IMR-90 (cell line): ENCODE results near the gene CAPS.

ENCODE experiments used
- BHLHE40 ChIP-seq: fragments of 150-350 bp; IDR thresholded peaks from 2 replicates; pipeline ENCODE4 v1.6.1; 2016; ENCODE audit warnings: mild to moderate bottlenecking, low read depth, low read length
- CEBPB ChIP-seq: IDR thresholded peaks from 2 replicates; pipeline ENCODE4 v1.6.1; 2012; ENCODE audit warnings: low read depth, low read length, improper control_type of control experiment
- CTCF ChIP-seq: conservative IDR thresholded peaks from 2 replicates; pipeline ENCODE4 v1.5.1; 2012; ENCODE audit warnings: mild to moderate bottlenecking, low read depth, low read length, improper control_type of control experiment
- FOS ChIP-seq: fragments of 150-350 bp; IDR thresholded peaks from 2 replicates; pipeline ENCODE4 v1.6.1; 2016; ENCODE audit warnings: low read depth, low read length
- MAZ ChIP-seq: IDR thresholded peaks from 2 replicates; pipeline ENCODE4 v1.6.1; 2012; ENCODE audit warnings: low read depth, mild to moderate bottlenecking, low read length, improper control_type of control experiment, moderate library complexity, borderline replicate concordance
- NFE2L2 ChIP-seq: fragments of 150-350 bp; IDR thresholded peaks from 2 replicates; pipeline ENCODE4 v1.6.1; 2016; ENCODE audit warnings: low read depth, mild to moderate bottlenecking, low read length
- POLR2A ChIP-seq: IDR thresholded peaks from 2 replicates; pipeline ENCODE4 v1.6.1; 2012; ENCODE audit warnings: mild to moderate bottlenecking, low read depth, low read length
- RAD21 ChIP-seq: IDR thresholded peaks from 2 replicates; pipeline ENCODE4 v1.6.1; 2012; ENCODE audit warnings: low read length, improper control_type of control experiment
- RFX5 ChIP-seq: IDR thresholded peaks from 2 replicates; pipeline ENCODE4 v1.8.0; 2012; ENCODE audit warnings: low read depth, mild to moderate bottlenecking, low read length, moderate library complexity
- SMC3 ChIP-seq: fragments of 150-350 bp; IDR thresholded peaks from 2 replicates; pipeline ENCODE4 v1.6.1; 2016; ENCODE audit warnings: low read depth, mild to moderate bottlenecking, antibody characterized with exemption, low read length, moderate library complexity

- TF ChIP-seq CTCF (no peak), POLR2A (no peak), NFE2L2 (no peak), SMC3 (no peak), FOS (no peak), CEBPB (no peak), RAD21 (no peak), BHLHE40 (no peak), MAZ (no peak), RFX5 (no peak)
These were observed 36.6 kb upstream of the CAPS start for GRCh38 chr19:5877427-5877826.
